ENCODE results near the gene BRD1. TPM values are rescaled to one million over a fixed set of nuclear protein-coding genes. Genes with fewer than 3 reads are reported as not detected.

The BRD1 gene
- total RNA-seq, 4 donors from 2014 or later = 32.2 to 51.8 (median 41.6) TPM

DNA sequence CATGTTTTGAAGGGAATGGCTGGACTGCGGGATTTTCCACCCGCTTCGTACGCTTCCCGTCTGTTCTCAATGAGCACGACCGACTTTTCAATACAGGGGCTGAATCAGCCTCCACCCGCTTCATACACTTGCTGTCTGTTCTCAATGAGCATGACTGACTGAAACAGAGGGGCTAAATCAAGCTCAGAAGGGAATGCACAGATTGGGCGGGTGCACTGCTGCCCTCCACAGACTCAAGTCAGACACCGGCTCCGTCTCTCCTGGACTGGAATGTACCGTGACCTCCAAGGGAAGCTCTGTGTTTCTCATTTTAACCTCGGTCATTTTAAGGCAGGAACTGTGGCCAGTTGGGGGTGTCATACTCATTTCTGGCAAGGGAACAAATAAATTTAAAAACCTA is 48.5 kb downstream of the BRD1 start:
- whole genome bisulfite sequencing, 2 donors = 92 to 95% methylated on average over 13 of the region's 13 CpGs
- Histone ChIP-seq H3K9me3 (no peaks in the 10 kb centered on the region), H3K27ac (no peak overlapping the region), H3K4me1 (no peaks in the 10 kb centered on the region), H3K4me3 (replicated peaks in 1 of 3) (no peak overlapping the region), H3K36me3 (peaks cover 44 to 45% of the 10 kb centered on the region in 2 donors), H3K27me3 (no peaks in the 10 kb centered on the region)
- intact Hi-C loops (cut with DNase I) = no loop called here
- DNase-seq = no peak
- TF ChIP-seq POLR2A (IDR thresholded peaks at IDR 0.05) = no peak

DNA sequence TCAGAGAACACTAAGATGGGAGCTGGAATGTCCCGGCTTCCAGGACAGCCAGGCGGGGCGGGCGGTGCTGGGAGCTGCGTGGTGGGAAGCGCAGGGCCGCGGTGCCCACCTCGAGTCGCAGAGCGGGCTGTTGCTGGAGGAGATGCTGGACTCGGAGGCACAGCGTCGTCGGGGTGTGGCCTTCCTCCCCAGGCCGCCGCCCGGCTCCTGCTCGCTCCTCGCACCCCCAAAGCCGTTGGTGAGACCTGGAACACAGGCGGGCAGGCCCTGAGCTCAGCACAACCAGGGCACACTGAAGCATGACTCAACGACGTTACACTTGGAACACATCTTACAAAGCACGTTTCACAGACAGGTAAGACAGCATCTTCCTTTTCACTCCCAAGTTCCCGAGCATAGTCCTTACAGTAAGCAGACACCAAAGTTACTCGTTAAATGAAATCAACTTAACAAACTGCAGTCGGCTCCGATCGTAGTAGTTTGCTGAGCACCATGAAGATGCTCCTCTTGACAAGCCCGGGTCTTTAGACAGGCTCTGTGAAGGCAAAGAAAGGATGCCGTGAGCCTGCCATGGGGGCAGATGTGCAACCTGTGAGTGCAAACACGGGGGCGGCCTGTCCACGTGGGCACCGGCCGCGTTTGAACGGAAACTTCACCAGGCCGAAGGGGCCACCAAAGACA is 50.0 kb downstream of the BRD1 start:
- intact Hi-C loops (cut with DNase I) = no loop called here
- H3K36me3 ChIP-seq = peaks cover 50 to 52% of the 10 kb centered on the region in 2 donors
- WGBS, 2 donors = 88 to 89% methylated on average over 40 of the region's 40 CpGs
- no peaks in the 10 kb centered on the region for H3K27me3 ChIP-seq
- no peak overlapping the region for H3K4me3 ChIP-seq (replicated peaks in 1 of 3)
- no peaks in the 10 kb centered on the region for H3K9me3 ChIP-seq
- H3K4me1 ChIP-seq = no peaks in the 10 kb centered on the region
- H3K27ac ChIP-seq = no peak overlapping the region
- TF ChIP-seq, protein P1, sequence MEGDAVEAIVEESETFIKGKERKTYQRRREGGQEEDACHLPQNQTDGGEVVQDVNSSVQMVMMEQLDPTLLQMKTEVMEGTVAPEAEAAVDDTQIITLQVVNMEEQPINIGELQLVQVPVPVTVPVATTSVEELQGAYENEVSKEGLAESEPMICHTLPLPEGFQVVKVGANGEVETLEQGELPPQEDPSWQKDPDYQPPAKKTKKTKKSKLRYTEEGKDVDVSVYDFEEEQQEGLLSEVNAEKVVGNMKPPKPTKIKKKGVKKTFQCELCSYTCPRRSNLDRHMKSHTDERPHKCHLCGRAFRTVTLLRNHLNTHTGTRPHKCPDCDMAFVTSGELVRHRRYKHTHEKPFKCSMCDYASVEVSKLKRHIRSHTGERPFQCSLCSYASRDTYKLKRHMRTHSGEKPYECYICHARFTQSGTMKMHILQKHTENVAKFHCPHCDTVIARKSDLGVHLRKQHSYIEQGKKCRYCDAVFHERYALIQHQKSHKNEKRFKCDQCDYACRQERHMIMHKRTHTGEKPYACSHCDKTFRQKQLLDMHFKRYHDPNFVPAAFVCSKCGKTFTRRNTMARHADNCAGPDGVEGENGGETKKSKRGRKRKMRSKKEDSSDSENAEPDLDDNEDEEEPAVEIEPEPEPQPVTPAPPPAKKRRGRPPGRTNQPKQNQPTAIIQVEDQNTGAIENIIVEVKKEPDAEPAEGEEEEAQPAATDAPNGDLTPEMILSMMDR (IDR thresholded peaks at IDR 0.05) = no peak
- TF ChIP-seq POLR2A (IDR thresholded peaks at IDR 0.05) = no peak
- no peak for DNase-seq

DNA sequence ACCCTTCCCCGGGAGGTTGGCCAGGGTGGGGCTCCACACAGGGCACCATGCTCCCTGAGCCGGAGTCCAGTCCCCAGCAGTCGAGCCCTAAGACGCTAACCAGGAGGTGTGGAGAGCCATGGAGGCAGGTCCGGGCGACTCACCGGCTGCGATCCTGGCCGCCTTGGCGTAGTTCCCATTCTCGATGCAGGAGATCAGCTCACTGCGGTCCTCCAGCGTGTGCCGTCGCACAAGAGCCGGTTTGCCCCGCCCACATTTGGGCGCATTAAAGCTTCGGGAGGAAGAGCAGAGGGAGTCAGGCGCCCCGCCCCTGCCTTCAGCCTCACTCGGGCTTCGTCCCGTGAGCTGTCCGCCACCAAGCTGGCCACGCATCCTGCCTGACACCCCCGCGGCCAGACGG is 50.8 kb downstream of the BRD1 start:
- Histone ChIP-seq H3K9me3 (no peaks in the 10 kb centered on the region), H3K36me3 (peaks cover 52 to 53% of the 10 kb centered on the region in 2 donors), H3K4me1 (no peaks in the 10 kb centered on the region), H3K27me3 (no peaks in the 10 kb centered on the region), H3K4me3 (replicated peaks in 1 of 3) (no peak overlapping the region), H3K27ac (no peak overlapping the region)
- 95 to 96% methylated on average over 19 to 23 of the region's 29 CpGs for WGBS, 2 donors
- TF ChIP-seq POLR2A (IDR thresholded peaks at IDR 0.05) = no peak
- TF ChIP-seq, protein P1 (IDR thresholded peaks at IDR 0.05) = no peak
- DNase-seq = no peak
- intact Hi-C loops (cut with DNase I) = no loop called here

DNA sequence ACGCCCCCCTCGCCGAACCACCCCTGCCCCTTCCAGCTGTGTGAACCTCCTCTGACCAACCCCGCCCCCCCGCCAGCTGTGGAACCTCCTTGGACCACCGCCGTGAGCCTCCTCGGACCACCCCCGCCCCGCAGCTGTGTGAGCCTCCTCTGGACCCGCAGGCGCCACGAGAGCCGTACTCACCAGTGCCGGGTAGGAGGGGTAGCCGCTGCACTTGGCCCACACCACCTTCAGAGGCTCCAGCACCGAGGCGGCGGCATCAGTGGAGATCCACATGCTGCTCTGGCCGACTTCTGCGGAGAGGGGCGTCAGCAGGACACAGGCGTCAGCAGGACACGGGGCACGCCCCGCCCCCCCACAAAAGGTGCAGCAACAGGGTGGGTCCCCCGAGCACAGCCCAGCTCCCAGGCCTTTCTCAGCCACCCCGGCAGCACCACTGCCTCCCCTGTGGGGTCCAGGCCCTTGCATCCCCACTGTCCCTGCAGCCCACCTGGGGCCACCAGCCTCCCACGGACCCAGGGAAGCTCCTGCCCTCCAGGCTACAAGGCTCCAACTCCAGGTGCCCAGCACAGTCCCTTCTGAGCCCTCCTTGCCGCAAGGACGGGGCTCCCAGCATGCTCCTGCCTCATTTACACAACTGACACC is 51.7 kb downstream of the BRD1 start:
- Histone ChIP-seq H3K9me3 (no peaks in the 10 kb centered on the region), H3K27me3 (no peaks in the 10 kb centered on the region), H3K4me3 (replicated peaks in 1 of 3) (no peak overlapping the region), H3K36me3 (peaks cover 49 to 50% of the 10 kb centered on the region in 2 donors), H3K27ac (no peak overlapping the region), H3K4me1 (no peaks in the 10 kb centered on the region)
- intact Hi-C loops (cut with DNase I) = no loop called here
- DNase-seq = no peak
- TF ChIP-seq, protein P1 (IDR thresholded peaks at IDR 0.05) = no peak
- TF ChIP-seq POLR2A (IDR thresholded peaks at IDR 0.05) = no peak
- 92 to 94% methylated on average over 14 to 23 of the region's 31 CpGs for WGBS, 2 donors

DNA sequence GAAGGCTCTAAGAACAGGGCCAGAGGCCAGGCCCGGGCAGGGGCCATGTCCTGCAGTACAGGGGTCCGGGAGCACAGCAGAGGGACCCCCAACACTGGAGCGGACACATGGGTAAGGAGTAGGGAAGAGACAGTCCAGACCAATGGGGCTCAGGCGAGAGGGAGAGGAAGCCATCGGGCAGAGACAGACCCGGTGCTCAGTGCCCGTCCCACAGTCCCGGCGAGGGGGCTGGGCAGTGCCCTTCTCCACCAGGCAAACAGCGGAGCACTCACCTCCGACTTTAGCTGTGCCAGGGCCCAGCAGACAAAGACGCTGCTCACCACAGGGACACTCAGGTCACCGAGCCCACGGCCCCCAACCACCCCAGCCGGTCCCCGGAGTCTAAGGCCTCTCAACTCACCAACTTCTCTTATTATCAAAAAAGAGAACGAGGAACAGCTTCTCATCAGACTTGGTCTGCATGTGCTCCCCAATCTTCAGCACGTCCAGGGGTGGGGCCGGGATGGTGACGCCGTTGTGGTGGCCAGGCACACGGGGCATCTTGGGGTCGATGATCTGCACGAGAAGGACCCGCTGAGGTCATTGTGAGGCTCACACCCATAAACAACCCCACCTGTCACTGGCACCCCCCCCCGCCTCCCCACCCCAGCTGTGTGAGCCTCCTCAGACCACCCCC is 52.3 kb downstream of the BRD1 start:
- no peak for TF ChIP-seq POLR2A (IDR thresholded peaks at IDR 0.05)
- TF ChIP-seq, protein P1 (IDR thresholded peaks at IDR 0.05) = no peak
- Histone ChIP-seq H3K9me3 (no peaks in the 10 kb centered on the region), H3K4me1 (no peaks in the 10 kb centered on the region), H3K36me3 (peaks cover 49 to 50% of the 10 kb centered on the region in 2 donors), H3K27me3 (no peaks in the 10 kb centered on the region), H3K27ac (no peak overlapping the region), H3K4me3 (replicated peaks in 1 of 3) (no peak overlapping the region)
- intact Hi-C loops (cut with DNase I) = no loop called here
- WGBS, 2 donors = 94 to 95% methylated on average over 23 to 25 of the region's 26 CpGs
- no peak for DNase-seq
